NCI-H2196 treated with DMSO at 0.1 percent for 48 hours (cell line): Measurements from ENCODE around the gene NAA50.

Experiments
- DNase-seq: peaks from one replicate; lab custom pipeline; 2025; ENCODE audit not compliant: unreplicated experiment; lab: John Stamatoyannopoulos, UW

Gene NAA50

DNA sequence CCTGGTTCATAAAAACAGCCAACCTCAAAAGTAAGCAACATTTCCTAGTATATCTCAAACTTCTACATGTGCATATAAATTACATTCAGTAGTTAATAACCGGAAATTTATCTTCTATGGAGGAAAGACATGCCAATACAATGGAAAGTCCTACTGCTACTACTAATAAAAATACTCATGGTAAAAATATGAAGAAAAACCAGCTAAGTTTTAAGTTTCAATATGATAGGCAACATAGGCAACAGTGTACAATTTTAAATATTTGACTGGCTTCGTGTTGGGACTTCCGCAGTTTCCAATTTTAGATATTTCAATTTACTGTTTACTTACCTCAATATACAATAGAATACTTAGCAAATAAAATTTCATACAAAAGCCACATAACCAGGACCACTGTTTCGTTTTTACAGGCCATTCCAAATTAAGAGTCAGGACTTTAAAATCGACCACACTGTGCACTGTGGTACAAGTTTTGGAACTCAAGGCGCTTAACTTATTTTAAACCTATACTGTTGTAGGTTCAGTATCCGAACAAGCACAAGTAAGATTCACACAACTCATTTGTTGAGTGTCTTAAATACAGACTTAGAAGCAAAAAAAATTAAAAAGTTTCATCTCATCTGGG is 2.9 kb downstream of the NAA50 start:
- no peak for DNase-seq

DNA sequence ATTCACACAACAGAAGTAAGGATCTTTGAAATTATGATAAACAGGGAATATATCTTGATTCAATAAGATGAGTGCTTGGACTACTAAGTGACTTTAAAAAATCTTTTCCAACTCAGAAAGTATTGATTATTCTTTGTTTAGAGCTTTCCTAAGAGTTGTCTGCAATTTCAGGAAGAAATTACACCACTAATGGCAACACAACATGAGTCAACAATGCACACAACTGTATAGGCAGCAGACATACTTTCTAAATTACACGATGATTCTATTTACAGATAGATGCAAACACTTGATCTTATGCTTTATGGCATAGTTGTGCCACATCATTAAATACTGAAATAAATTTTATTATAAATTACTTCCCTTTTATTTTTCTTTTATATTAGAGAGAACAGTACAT is 4.4 kb downstream of the NAA50 start:
- DNase-seq: no peak

DNA sequence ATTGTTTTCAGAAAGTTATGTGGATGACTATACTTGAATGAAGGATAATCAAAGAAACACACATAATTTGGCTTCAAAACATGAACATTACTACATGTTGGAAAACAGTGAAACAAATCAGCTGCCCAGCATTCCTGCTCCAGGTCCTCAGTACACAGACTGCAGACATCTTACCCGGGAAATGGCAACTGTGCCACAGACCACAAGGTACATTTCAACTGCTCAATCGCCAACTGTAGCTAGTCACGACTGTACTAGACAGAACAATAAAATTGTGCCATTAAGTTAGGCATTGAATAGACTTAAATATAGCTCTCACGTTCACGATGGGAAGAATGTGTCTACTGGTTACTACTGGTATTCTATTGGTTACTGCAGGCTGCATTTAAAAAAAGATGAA is 5.0 kb downstream of the NAA50 start:
- no peak for DNase-seq

DNA sequence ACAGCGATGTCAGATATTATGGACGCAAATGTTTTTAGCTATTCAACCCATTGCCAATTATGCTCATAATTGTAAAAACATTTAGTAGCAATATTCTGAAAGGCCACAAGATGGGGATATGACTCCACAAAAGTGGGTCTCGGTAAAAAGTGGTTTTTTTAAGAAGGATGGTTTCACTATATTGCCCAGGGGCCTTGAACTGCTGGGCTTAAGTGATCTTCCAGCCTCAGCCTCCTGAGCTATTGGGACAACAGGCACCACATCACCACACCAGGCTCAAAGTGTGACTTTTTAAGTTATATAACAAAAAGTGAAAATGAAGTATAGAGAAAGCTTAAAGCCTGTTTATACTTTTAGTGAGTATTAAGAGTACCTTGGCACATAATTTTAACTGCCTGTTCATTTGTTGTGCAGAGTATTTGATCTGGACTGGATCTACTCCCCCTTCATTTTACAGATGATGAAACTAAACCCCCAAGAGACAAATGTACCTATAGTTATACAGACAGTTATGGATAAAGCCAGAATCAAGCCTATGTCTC is 9.4 kb downstream of the NAA50 start:
- DNase-seq: peak; percentile 20

DNA sequence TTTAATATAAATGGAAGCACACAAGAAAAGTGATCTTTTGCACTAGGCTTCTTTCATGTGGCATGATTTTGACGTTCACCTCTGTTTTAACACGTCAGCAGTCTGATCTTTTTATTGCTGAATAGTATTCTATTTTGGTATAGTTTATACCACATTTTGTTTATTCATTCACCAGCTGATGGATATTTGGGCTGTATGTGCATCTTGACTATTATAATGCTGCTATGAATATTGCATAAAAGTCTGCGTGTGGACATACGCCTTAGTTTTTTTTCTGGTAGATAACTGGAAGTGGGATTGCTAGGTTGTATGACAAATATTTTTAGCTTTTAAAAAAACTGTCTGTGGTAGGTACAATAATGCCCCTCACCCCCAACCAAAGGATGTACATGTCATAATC is 14.4 kb downstream of the NAA50 start:
- no peak for DNase-seq

DNA sequence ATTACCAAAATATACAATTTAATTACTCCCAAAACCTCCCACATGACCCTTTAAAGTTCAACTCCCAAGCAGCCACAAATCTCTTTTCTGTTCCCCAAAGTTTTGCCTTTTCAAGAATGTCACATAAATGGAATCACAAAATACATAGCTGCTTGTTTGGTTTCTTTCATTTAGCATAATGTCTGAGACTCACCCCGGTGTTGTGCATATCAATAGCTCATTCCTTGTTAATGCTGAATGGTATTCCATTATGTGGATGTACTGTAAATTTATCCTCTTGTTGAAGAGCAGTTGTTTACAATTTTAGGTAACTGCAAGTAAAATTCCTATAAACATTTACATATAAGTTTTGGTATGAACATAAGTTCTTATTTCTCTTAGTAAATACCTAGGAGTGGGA is 15.5 kb downstream of the NAA50 start:
- no peak for DNase-seq

DNA sequence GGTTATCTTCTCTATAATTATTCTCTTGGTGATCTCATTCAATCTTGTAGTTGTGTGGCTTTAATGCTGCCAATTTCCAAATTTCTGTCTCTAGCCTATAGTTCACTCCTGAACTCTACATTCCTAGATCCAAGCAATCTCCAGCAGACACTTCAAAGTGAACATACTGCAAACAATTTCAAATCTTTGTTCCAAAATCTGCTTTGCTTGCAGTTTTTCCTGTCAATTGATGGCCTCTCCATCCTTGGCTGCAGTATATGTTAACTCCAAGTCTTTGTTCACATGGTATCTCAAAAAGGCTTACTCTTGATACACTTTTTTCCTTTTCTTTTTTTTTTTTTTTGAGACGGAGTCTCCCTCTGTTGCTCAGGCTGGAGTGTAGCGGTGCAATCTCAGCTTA is 17.4 kb downstream of the NAA50 start:
- no peak for DNase-seq

DNA sequence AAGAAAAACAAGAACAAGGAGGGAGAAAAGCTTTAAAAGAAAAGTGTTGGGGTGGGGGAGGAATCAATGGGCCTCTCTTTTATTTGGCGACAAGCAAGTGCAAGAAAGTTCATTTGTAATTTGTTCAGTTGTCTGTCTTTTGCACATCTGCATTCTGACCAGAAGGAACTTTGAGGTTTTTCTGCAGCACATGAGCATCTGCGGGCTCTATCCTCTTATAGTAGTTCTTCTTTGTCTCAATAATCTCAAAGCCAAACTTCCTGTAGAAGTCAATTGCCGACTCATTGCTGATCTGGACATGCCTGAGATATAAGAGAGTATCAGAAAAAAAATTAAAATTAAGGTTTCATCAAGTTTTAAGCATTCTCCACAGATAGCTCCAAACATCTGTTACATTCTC is 24.4 kb downstream of the NAA50 start:
- DNase-seq: no peak

DNA sequence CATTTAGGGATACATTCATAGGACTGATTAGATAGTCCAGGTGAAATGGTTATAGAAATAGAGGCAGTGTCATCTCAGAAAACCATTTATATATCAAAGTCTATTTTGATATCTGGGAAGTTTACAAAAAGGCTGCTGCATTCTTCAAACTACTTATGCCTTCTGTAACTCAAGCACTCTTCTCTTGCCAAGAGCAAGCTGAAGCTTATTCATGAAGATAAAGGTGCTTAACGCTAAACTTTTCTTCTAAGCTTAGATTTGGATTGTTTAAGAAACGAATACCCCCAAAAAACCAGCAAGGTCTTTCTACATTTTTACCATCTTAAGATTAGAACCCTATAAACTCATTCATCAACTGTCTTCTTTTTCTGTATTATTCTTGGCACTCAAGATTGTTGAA is 26.3 kb downstream of the NAA50 start:
- DNase-seq: no peak

DNA sequence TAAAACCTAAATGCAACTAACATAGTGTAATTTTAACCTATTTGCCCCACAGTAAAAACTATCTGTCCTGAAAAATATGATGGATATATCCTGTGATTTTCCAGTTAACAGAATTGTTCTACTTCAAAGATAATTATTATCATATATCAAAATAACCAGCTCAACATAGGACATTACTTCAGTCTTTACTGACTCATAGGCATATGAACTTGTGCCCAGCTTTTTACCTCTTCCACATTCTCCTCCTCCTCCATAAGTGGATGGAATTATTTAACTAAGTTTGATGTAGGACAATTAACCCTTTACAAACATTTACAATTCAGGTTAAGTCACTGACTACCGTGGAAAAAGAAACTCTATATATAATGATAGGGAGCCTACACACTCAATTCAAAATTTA is 26.8 kb downstream of the NAA50 start:
- no peak for DNase-seq

DNA sequence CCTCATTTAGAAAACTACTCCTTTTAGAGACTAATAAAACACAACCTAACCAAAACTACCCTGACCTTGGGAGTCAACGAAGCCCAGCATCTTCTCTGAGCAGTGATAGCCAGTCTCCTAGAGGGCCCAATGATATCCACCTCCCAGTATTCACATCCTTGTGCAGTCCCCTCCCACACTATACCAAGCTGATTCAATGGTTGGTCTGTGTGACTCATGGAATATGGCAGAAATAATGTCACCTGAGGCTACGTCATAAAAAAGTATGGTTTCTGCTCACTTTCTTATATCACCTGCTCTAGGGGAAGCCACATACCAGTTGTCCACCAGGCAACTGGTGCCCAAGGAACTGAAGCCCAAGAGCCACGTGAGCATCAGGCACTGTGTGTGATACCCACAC is 28.2 kb downstream of the NAA50 start:
- no peak for DNase-seq

DNA sequence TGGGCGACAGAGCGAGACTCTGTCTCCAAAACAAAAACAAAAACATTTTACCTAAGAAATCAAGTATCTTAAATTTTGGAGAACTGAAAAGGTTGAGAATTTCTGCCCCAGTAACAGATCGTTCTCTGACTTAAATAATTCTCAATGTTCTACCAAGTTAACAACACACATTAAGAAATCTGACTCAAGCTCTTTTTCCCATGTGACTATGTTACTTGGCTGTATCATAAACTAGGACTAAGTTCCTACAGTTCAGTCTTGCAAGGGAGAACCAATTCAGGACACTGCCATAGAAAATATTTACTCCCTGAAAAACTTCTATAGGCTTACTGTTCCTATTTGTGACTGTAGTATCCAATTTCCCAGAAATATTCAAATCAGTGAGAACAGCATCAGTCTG is 28.7 kb downstream of the NAA50 start:
- DNase-seq: no peak

DNA sequence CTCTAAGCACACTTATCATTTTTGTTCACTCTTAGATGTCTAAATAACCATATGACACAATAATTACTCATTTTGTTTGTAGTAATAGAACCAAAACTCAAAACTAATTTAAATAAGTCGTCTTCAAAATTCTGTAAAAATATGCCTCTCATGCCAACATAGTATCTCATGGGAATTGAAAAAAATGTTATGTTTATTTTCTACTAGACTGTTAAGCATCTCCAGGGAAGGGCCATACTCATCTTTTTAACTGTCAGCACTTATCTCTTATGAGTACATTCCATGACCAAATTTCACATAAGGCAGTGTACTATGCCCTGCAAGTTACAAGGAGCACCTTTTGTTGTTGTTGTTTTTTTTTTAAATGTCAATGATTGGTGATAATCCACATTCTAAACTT is 31.3 kb downstream of the NAA50 start:
- no peak for DNase-seq

DNA sequence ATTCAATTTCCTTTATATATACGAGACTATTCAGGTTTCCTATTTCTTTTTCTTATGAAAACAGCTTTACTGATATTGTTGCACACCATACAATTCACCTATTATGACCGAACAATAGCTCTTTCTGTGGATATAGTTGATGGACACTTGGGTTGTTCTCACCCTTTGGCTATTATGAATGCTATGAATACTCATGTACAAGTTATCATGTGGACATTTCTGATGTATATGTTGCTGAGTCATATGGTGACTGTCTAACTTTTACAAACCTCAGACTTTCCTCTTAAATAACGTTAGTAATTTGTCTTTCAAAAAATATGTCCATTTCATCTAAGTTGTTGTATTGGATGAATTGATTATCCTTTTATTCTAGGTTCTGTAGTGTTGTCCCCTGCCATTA is 33.9 kb downstream of the NAA50 start:
- no peak for DNase-seq

DNA sequence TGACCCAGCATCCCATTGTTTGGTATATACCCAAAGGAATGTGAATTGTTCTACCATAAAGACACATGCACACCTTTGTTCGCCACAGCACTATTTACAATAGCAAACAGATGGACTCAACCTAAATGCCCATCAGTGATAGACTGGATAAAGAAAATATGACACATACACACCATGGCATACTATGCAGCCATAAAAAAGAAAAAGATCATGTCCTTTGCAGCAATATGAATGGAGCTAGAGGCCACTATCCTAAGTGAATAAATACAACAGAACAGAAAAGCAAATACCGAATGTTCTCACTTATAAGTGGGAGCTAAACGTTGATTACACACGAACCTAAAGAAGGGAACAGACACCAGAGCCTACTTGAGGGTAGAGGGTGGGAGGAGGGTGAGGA is 38.2 kb downstream of the NAA50 start:
- no peak for DNase-seq

DNA sequence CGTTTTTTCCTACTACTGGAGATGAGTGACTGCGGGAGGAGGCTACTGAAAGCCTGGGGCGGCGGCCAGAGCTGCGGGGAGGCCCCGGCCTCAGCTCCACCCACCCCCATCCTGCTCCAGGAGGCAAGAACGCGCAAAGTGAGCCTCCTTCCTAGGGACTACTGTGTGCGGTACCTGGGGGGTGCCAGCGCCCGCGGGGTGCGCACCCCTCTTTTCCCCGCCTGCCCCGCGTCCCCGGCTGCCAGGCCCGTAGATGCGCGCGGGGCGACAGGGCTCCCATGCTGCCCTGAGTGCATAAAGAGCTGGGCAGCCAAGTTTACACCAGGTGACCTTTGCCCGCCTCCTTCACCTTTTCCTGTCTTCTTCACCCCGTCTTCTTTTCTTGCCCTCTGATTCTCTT is 47.1 kb downstream of the NAA50 start:
- no peak for DNase-seq

DNA sequence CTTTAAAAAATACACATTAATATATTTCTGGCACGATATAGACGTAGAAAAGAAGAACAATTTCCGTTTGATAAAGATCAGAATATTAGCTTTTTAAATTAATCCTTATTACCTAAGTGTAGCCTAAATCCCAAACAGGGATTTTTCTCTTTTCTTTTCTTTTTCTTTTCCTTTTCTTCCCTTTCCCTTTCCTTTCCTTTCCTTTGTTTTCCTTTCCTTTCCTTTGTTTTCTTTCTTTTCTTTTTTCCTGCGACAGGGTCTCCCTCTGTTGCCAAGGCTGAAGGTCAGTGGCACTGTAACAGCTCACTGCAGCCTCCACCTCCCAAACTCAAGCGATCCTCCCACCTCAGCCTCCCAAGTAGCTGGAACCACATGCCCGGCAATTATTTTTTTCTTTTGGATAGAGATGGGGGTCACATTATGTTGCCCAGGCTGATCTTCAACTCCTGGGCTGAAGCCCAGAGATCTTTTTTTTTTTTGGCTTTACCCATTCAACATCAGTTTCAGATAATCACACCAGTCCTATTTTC is 47.8 kb downstream of the NAA50 start:
- no peak for DNase-seq

DNA sequence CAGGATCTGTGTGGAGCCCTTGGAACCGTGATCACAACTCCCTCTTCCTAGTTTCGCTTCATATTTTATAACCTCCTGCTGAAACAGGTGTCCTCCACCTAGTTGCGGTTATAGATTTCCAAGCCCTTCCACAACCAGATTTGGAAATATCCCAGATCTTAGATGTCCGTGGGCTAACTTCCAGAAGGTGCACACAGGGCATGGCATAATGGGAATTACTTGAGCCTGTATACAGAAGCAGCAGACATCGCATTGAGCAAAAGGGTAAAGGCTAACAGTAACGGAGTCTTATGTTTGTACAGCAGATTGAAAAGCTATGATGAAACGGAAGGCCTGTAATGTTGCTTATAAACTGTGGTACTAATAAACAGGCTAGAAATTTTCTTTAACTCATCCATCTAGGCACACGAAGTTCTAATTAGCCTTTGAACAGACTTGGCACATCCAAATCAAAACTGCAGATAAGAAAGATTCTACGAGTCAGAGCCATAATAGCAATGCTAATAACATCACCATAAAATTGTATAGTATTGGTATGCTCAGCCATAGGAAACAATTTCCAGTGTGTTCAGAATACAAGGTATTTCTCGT is 48.5 kb downstream of the NAA50 start:
- DNase-seq: no peak

DNA sequence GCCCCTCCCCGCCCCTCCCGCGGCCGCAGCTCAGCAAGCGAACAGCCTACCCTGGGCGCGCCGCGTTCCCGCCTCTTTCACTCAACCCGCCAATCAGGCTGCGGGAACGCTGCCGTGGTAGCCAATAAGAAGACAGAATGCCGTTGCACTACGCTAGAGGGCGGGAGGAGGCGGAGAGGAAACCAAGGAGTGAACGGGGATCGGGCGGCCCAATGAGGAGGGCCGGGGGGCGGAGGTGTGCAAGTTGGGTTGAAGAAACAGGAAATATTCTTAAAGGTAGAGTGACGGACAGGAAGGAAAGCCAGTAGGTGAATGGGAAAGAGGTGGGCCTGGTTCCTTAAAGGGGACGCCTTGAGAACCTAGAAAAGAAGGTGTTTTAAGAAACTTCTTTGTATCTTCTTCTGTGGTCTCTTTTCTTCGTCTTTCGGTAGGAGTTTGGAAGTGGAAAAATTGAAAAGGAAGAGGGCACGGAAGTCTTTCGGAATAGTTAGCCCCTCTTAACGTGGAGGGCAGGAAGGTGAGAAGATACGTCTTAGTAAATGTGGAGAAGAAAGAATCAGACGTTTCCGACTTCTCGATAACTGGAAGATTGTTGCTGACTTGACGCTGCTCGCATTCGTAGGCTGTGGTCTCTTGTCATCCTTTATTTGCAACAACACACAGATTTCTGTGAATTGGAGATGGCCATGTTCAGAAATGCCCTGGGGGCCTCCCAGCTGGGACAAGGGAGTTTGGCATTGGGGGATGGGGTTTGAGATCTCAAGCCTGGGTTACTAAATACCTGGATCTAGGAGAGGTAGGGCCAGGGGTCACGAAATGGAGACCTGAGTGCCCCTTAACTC is 49.2 kb downstream of the NAA50 start:
- peak; percentile 100 for DNase-seq

DNA sequence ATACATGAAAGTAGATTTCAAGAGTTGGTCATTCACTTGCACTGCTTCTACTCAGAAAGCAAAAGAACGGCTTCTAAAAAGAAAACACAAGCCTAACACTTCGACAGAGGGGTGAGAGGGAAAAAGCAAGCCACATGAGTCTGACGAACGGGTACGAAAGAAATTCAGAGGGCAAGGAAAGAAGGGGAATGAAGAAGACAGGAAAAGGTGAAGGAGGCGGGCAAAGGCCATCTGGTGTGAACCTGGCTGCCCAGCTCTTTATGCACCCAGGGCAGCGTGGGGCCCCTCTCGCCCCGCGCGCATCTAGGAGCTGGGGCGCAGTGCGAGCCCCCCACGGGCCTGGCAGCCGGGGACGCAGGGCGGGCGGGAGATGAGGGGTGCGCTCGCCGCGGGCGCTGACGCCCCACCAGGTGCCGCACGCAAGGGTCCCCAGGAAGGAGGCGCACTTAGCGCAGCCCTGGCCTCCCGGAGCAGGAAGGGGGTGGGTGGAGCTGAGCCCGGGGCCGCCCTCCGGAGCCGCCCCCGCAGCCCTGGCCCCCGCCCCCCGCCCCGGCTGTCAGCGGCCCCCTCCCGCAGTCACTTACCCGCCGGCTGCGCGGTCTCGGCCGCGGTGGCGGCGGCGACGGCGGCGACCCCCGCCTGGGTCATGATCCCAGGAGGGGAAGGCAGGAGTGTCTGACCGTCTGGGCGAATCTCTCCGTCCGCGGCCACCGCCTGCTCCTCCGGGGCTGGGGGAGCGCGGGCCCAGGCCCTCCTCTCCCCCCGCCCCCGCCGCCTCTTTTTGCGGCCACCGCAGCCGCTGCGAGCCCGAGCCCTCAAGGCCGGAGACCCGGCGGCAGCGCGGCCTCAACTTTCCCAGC is 50.0 kb downstream of the NAA50 start, which contains the start of gene USF3:
Gene USF3 (minus strand): TSS at position 857 of the 860 bp plus-strand sequence. CDS start 21,764 bp downstream, outside the sequence.
- DNase-seq: peak; percentile 37

DNA sequence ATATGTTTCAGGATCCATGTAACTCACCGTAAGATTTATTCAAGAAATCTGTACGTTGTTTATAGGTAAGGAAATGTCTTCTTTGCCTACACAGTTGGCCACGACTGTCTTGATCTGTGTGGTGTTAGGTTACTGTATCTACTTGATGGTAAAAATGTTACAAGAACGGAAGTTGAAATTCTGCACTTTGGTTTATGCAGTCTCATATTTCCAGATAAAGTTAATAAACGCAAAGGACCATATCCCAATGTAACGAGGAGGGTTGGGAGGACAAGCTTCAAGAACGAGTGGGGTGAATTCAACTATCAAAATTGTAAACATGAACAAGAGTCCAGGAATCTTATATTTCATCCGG is 50.6 kb downstream of the NAA50 start:
- DNase-seq: no peak
